Superior temporal gyrus (tissue), 1 donor: ENCODE measurements around the gene TSPAN15.
"Not testable (repeated sequence)": the region's sequence is repeated elsewhere in the genome, so short reads cannot be mapped to it uniquely, and the experiment has no call there.

Source experiments
- DNase-seq: peaks from one replicate; pipeline ENCODE4 v3.0.0-alpha.2; 2016; ENCODE audit errors: extremely low spot score

Gene TSPAN15

DNA sequence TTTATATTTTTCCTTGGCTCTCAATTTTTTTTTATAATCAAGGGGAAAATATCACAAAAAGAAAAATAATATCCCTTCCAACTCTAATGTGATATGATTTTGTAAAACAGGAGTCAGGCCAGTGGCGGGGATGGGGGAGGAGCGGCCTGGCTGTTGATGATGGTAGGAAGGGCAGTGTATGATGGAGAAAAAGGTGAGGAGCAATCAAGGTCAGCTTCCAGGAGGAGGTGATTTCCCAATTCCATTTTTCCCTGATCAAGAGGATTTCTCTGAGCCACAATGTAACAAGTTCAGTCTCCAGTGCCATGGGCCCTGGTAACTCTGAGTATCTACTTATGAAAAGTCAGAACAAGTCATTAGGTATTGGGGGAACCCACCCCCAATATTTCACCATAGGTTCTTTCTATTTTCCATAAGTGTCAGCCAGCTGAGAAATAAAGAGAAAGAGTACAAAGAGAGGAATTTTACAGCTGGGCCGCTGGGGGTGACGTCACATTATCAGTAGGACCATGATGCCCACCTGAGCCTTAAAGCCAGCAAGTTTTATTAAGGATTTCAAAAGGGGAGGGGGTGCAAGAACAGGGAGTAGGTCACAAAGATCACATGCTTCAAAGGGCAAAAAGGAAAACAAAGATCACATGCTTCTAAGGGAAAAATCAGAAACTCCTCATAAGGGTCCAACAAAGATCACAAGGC, 37.0 kb downstream of the TSPAN15 start:
- DNase-seq: not testable (repeated sequence)

DNA sequence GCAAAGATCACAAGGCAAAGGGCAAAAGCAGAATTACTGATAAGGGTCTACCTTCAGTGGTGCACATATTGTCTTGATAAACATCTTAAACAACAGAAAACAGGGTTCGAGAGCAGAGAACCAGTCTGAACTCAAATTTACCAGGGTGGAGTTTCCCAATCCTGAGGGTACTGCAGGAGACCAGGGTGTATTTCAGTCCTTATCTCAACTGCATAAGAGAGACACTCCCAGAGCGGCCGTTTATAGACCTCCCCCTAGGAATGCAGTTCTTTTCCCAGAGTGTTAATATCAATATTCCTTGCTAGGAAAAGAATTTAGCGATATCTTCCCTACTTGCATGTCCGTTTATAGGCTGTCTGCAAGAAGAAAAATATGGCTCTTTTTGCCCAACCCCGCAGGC, 37.6 kb downstream of the TSPAN15 start:
- not testable (repeated sequence) for DNase-seq

- DNase-seq: no peak
Observed at GRCh38 chr10:69489506-69490090, 38.3 kb downstream of the TSPAN15 start.

DNA sequence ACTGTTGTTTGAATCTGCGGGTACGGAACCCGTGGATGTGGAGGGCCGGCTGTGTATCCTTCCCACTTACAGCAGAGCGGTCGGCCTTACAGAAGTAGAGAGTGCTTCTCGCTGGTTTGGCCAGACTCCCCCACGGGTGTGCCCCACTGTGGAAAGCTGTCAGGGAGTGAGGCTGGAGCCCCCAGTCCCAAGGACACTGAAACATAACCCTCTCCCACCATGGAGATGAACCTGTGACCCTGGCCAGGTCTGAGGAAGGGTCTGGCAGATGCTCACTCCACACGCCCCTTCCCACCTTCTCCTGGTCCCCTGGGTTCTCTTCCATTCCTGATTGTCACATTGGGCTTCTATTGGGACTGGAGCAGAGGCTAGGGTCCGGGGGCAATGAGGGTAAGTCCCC, 39.6 kb downstream of the TSPAN15 start:
- no peak for DNase-seq

DNA sequence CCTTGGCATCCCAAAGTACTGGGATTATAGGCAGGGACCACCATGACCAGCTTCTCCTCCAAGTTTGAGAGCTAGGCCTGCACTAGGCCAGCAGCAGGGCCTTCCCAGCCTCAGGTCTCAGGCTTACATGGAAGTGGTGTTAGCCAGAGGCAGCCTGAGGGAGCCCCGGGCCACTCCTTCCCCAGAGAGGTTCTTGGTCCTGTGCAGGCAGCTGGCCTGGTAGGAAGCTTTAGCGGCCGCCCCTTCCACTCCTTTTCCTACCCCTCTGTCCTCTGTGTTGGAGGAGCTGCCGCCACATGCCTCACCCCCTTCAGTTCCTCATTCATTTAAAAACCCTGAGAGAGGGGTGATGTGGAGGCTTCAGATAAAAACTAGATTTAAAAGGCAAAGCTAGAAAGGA, 40.3 kb downstream of the TSPAN15 start:
- peak; percentile 38 for DNase-seq

DNA sequence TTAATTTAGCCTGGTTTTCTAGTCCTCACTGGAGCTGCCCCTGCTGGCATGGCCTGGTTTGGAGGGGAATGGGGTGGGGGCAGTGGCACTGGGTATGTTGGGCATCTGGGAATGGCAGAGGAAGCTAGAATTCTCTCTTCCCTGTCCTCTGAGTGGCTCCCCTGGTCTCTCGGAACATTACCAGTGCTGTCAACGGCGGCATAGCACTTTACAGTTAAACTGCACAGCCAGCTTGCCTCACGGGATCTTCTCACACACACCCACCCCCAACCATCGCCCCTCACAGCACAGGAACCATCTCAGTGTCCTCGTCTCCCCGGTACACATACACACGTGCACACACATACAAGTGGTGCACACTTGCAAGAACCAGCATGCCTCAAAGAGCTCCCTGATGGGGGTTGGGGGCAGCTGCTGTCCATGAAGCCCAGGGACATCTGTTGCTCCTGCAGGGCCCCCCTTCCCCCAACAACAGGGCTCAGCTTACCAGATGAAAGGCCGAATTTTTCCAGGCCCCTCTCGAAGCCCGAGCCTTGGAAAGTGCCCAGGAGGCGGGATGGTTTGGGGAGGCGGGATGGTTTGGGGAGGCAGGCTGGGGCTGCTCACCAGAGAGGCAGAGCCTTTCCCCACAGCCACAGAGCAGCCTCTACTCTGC, 41.0 kb downstream of the TSPAN15 start:
- peak; percentile 57 for DNase-seq

- DNase-seq: no peak
Observed at GRCh38 chr10:69492746-69493462, 41.6 kb downstream of the TSPAN15 start.

DNA sequence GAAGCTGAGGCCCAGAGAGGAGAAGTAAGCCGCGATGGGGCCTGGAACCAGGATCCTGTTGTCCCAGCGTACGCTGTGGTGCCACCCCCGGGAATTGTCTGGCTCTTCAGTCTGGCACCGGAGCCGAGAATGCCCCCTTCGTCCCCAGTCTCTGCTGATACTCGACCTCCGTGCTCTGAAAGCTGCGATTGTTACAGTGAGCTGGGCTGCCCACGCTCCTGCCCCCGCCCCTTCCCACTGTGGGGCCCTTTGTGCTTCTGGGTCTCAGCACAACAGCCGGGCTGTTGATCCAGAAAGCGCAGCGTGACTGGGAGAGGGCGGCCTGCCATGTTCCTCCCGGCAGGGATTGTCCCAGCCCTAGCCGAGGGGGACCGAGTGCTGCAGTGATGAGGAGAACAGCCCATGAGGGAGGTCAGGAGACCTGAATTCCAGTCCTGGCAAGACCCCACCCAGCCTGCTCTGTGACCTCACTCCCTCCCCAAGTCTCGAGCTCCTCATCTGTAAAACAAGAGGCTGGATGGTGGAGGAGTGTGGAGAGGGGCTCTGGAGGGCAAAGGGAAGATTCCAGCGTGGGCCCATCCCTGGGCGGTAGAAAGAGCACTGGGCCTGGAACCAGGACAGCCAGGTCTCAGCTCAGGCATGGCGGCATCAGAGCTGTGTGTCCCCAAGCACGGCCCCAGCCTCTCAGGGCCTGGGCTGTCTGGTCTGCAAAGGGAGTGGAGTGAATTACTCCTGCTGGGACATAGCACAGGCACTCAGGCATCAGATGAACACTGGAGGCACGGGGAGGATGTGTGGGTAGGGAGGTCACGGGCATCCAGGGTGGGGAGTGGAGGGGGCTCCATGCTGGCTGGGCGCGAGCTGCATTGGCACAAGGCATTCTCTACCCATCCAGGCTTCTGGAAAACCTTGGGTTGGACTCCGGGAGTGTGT, 43.6 kb downstream of the TSPAN15 start:
- peak; percentile 97 for DNase-seq

DNA sequence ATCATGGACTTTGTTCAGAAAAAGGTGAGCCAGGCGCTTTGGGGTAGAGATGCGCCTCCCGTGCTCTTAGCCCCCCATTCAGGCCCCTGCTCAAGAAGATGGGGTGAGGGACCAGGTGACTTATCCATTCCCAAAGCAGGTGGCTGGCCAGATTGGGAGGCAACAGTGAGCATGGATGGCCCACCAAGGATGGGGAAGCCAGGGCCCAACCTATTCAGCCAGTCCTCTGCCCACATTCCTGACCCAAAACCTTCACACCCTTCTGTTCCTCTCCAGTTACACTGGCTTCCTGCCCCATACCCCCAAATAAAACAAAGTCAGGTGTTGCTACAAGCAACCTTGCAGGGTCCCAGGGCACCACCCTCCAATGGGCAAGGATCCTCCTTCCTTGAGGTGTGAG, 44.4 kb downstream of the TSPAN15 start:
- DNase-seq: no peak

DNA sequence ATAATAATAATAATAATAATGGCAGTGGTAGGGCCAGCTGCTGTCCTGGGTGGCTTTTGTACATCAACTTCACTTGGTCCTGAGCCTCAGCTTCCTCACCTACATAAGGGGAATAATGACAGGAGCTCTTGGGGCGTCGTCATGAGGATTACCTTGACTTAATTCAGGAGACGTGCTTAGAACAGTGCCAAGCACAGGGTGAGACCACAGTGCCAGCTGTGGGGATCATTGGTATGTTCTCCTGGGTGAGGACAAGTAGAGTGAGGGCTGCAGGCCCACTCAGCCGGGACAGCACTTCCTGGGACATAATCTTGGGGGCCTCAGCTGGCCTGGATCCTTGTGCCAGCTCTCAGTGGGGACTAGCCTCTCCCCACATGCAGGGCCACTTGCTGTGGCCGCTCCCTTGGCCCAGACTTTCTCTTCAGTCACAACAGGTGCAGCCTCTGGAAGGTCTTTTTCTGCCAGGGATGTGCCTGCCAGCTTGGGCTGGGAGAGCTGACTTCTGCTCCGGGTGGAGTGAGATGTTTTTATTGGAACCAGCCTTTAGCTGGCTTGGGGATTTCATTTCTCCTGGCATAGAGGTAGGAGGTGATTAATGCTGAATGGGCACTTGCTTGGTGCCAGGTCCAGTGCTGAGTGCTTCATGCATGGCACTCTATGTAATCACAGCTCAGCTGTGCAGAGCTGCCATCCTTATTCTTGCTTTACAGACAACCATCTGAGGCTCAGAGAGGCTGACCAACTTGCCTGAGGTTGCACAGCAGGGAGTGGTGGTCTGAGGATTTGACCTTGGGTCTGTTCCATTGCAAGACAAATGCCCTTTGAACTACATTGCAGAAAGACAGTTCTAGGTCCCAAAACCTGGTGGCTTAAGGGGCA, 45.3 kb downstream of the TSPAN15 start:
- DNase-seq: no peak

DNA sequence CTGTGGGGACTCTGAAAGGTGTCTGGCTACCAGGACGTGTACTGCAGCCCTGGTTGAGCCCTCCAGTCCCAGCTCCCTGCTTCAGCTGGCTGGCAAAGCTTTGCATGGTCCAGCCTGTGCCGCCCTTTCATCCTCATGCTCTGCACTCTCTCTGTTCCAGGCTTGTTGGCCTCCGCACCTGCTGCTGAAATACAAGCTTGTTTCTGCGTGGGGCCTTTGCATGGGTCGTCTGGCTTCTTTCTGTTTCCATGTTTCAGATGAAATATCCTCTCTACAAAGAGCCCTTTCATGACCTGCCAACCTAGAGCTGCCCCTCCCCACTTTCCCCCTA, 45.9 kb downstream of the TSPAN15 start:
- peak; percentile 70 for DNase-seq

- DNase-seq: no peak
Observed at GRCh38 chr10:69497611-69498390, 46.5 kb downstream of the TSPAN15 start.

DNA sequence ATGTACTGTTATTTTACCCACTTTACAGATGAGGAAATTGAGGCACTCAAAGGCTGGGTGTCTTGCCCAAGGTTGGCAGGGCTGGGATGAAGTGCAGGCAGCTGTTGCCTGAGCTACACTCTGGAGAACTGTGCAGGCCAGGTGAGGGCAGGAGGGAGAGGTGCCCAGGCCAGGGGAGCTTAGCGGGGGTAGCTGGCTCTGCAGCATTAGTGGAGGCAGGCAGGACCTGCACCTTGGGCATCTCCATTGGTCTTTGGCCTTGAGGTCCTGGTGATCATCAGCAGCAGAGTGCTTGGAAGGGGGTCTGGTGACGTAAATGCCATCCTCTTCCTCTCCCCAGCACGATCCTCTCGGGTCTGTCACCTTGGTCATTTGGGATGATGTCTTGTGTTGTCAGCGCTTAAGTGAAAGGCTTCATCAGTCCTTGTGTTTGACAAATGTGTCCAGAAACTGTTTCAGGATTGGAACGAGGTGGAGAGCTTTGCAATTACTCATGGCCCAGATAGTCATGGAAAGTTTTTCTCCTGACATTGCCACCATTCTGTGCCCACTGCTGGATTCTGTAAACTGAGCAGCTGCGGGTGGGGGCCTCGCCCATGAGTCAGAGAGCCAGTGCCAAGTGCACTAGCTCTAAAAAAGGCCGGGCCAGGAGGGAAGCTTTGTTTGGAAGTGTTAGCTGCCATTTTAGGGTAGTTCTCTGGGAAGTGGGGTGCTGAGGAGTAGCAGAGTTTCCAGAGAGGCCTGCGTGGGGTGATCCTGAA, 47.6 kb downstream of the TSPAN15 start:
- peak; percentile 37 for DNase-seq

DNA sequence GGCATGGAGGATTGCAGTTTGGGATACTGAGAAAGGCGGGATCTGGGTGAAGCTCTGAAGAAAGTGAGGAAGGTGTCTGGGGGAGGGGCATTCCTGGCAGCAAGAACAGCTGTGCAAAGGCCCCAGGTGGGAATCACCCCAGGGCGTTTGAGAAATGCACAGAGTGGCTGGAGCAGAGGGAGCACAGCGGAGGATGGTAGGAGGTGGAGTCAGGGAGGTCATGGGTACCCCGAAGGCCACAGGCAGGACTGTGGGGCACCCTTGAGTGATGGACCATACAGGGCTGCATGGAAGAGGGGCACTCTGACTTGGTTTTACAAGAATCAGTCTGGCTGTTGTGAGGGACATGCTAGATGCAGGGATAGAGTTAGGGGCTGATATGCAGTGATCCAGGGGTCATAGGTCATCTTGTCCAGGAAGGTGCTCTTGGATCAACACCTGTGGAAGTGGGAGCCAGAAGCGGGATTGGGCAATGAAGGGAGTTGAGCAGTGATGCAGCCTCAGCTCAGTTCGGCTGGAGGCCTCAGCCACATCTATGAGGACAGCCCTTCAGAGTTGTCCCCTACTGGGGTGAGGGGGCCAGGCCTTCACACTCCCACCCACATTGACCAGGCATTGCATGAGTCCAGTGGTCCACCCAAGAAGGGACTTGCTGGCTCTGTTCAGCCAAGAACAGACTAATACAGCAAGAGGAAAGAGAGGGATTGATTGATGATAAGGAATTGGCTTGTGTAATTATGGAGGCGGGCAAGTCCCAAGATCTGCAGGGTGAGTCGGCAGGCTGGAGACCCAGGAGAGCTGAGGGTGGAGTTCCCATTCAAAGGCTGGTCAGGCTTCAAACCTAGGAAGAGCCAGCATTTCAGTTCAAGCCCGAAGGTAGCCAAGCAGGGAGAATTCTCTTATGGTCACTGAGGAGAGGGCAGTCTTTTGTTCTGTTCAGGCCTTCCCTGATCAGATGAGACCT, 48.7 kb downstream of the TSPAN15 start:
- DNase-seq: no peak

GRCh38 chr10:69500864-69501468, 49.7 kb downstream of the TSPAN15 start:
- DNase-seq: no peak

DNA sequence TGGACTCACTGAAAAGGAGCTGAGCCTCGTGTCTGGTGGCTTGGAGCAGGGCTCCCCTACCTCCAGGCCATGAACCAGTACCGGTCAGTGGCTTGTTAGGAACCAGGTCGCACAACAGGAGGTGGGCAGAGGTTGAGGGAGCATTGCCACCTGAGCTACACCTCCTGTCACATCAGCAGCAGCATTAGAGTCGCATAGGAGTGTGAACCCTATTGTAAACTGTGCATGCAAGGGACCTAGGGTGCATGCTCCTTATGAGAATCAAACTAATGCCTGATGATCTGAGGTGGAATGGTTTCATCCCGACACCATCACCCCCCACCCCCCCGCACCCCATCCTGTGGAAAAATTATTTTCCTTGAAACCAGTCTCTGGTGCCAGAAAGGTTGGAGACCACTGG, 50.4 kb downstream of the TSPAN15 start:
- DNase-seq: no peak

- no peak for DNase-seq
Observed at GRCh38 chr10:69502589-69502988, 51.3 kb downstream of the TSPAN15 start.
